HG02884 (cell line): ENCODE results near the gene CRIP2.

Experiments
- ATAC-seq: cut with Tn5 transposase; IDR thresholded peaks from one replicate; pipeline ENCODE4 v1.9.1; 2021; ENCODE audit warnings: mild to moderate bottlenecking, moderate library complexity; ENCODE audit not compliant: unreplicated experiment

Gene CRIP2

GRCh38 chr14:105487449-105487985 is 12.9 kb downstream of the CRIP2 start:
- ATAC-seq, result no peak

DNA sequence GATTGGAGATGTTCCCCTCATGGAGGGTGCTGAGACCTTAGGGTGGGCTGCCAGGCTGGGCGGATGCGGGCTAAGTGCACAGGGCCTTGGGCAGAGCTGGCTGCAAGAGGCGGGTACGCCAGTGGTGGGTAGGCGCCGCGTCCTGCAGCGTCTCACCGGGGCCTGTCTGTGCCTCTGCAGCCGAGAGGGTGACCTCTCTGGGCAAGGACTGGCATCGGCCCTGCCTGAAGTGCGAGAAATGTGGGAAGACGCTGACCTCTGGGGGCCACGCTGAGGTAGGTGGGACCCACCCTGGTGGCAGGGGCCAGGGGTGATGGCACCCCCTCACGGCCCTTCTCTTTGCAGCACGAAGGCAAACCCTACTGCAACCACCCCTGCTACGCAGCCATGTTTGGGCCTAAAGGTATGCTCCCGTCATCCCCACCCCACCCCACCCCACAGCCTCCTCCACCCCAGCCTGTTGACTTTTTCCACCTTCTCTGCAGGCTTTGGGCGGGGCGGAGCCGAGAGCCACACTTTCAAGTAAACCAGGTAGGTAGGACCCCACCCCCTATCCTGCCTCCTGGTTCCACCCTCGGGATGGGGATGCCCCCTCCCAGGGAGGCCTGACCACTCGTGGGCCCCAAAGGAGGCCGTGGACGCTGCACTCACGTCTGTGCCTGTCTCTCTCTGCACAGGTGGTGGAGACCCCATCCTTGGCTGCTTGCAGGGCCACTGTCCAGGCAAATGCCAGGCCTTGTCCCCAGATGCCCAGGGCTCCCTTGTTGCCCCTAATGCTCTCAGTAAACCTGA is 13.6 kb downstream of the CRIP2 start:
- ATAC-seq, result no peak

DNA sequence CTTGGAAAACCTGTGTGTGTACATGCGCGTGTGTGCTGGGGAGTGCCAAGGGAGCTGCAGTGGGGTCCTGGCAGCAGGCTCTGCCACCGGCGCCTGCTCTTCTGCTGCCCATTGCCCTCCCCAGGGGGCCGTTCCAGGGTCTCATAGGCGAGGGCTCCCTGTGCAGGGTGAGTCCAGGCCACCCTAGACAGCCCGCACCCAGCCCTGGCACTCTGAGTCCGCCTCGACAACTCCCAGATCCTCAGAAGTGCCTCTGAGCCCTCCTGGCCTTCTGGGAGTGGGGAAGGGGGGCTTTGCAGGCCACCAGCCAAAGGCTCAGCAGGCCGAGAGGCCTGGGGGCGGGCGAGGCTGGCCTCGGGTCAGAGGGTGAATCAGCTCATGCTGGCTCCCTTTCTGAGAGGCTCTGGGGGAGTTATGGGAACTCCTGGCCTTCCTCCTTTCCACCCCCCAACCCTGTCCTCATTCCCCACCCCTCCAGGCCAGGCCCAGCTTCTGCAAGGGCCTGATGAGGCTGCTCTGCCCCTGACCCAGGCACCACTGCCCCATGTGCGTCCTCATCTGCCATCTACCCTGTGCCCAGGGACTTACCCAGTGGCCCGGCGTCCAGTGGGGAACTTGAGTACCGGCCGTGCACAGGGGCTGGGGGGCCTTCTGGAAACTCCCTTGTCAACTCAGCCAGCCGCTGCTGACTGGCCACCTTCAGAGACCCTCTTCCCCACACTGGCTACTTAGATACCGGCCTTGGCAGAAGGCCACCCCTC is 14.3 kb downstream of the CRIP2 start:
- ATAC-seq, result no peak

GRCh38 chr14:105489542-105490266 is 15.1 kb downstream of the CRIP2 start:
- no peak for ATAC-seq

- peak; percentile 1 for ATAC-seq
These were observed 15.6 kb downstream of the CRIP2 start for GRCh38 chr14:105490267-105490571.

DNA sequence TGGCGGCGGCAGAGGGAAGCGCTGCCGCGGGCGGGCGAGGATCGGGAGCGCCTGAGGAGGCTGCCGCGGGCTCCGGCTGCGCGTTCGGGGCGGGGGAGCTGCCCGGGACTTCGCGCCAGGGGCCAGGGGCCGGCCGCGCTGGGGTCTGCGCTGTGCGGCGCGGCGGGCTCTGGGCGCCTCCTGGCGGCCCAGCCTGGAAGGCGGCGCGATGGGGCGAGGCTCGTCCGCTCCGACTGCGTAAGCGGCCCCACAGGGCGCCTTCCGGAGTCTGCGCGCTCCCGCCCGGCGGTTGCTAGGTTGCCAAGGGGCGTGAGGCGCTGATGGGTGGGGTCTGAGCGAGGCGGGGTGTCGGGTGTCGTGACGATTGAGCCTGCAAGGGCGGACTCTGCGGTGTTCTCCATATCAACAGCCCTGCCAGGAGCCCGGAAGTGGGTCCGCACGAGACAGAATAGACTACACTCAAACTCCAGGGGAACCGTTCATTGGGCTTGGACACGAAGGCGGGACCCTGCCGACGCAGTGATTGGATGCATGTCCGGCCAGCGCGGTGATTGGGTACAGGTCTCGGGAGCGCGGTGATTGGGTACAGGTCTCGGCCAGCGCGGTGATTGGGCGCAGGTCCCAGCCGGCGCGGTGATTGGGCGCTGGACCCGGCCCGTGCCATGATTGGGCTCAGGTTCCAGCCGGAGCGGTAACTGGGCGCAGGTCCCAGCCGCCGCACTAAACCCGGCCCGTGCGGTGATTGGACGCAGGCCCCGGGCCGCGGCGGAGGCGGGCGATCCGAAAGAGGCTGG is 16.1 kb downstream of the CRIP2 start, which contains the start of gene TEDC1:
Gene TEDC1, plus strand, starts transcription at position 675 of the 794 bp plus-strand sequence. CDS start 130 bp downstream, outside the sequence.
- peak; percentile 64 for ATAC-seq

GRCh38 chr14:105491366-105491973 is 16.8 kb downstream of the CRIP2 start:
- ATAC-seq, result no peak

- ATAC-seq, result no peak
These were observed 17.7 kb downstream of the CRIP2 start for GRCh38 chr14:105492031-105492970.

DNA sequence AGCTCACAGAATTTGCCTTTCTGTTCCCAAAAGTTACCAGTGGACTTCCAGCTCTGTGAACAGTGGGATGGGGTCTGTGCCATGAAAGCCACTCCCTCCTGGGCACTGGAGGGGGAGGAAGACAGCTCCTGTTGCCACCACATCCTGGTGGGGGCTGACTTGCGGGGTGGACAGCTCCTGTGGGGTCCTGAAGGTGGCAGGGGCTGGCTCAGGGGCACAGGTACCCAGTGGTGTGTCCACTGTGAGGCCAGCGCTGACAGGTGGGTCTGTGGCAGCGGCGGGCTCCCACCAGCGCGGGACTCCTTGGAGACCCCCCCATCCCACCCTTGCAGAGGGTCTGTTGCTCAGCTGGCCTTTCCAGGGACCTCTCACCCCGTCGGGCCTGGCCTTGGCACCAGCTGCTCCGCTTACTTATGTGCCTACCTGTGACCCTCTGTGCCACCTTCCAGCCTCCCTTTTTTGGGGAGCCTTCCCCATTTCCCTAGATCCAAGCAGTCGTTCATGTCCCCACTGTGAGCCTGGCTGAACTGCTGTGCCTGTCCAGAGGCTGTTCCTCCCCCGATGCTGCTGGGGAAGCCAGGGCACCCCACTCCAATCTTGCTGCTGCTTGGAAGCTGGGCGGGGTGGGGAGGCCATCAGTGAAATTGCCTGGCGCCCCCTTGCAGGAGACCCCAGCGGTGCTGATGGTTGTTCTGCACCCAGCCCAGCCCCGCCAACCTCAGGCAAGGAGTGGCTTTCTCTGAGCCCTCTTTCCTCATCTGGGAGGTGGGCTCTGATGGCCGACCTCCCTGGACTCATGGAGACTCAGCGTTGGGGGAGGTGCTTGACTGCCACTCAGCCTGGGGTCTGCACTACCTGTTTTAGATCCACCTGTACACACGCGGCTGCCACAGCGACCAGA is 18.6 kb downstream of the CRIP2 start:
- no peak for ATAC-seq

DNA sequence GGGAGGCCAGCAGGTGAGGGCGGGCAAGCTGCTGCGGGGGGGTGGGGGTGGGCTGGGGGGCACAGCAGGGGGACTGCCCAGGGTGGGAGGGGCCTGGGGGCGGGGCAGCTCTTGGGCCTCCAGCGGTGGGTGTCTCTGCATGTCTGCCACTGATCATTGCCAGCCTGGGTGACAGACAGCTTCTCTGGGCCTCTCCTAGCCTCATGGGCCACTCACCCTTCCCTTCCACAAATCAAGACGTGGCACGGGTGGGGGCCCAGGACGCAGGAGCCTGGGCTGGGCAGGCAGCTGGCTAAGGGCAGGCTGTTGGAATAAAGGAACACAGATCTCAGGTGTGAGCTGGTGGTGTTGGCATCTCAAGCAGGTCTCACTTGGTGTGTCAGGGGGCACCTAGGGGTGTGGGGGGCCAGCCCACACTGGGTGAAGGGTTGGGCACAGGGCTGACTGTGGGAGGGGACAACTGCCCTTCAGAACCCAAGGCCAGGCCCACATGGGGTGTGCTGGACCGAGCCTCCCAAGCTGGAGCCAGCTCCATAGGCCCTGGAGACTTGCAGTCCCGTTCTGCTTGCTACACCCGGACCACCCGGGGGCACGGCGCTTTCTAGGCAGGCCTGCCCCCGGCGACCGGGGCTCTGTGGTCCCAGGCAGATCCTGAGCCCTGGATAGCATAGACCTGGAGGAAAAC is 19.4 kb downstream of the CRIP2 start:
- no peak for ATAC-seq

DNA sequence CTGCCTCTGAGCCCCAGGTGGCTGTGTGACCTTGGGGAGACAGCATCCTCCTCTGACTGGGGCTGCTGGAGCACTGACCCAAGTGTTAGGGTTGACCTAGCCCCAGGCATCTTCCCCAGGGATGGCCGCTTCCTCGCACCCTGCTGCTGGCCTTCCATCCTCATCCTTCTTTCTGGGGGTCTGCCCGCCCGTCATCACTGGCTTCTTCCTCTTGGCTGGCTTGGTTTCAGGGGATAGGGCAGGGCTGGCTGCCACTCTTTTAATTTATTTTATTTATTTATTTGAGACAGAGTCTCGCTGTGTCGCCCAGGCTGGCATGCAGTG is 19.9 kb downstream of the CRIP2 start:
- no peak for ATAC-seq

DNA sequence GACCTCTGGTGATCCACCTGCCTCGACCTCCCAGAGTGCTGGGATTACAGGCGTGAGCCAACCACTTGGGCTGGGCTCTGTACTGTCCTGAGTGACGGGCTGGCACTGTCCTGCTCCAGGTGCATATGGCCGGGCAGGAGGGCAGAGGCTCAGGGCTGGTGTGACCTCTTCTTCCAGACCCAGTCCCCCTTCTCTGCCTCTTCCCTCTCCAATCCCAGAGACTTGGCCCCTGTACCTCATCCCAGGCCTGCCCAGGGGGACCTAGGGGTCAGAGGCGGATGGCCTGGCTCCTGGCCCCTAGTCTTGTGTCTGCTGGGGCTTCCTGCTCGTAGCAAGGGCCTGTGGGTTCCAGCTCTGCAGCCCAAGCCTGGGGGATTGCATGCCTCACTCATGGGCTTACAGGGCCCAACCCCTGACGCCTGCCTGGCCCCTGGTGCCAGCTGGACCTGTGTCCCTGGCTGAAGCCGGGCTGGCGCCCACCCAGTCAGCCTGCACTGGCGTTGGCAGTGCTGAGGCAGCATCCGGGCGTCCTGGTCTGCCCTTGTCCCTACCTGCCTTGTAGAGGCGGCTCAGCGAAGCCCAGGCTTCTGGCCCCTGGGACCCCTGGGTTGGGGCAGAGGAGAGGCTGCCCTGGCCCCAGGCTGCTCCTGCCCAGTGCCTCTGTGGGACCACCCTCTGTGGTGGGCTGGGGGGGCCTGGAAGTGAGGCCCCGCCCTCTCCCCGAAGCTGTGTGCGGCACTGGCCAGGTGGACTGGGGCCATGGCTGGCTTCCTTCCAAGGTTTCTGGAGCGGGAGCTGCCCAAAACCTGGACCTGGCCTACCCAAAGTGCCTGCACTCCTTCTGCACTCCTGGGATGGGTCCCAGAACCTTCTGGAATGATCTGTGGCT is 20.7 kb downstream of the CRIP2 start:
- ATAC-seq, result no peak

GRCh38 chr14:105495990-105496830 is 21.6 kb downstream of the CRIP2 start:
- no peak for ATAC-seq

DNA sequence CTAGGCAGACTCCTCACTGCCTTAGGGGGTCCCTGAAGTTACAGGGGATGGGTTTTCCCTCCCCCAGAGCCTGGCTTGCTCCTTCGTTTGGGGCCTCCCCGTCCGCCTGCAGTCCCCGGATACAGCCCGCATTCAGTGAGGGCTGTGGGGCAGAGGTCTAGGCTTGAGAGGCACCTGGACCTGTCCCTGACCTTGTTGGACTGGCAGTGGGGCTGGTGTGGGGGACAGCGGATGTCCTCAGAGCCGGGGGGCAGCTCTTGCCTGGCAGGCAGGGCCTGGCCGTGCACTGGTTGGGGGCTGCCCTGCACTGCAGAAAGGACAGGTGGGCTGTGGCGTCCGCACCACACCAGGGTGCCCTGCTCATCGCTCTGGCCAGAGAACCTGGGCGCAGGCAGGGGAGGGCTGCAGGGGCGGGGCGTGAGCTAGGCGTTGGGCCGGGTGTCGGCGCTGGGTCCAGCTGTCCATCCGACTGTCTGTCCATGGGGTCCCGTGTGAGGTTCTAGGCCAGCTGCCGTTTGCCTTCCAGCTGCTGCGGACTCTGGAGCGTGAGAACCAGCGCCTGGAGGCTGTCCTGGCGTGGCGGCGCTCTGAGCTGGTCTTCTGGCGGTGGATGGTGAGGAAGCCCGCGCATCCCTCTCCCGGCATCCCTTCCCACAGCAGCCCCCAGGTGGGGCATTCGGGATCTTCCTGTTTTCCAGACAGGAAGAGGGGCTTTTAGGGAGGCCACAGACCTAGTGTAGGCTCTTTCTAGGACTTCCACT is 22.4 kb downstream of the CRIP2 start:
- ATAC-seq, result no peak
